CD8-positive, alpha-beta memory T cell (primary cell): ENCODE measurements around the gene IL1R2. TPM values are rescaled to one million over a fixed set of nuclear protein-coding genes. Genes with fewer than 3 reads are reported as not detected.

Experiments used
- CTCF ChIA-PET: fragments of 350-600 bp; sonication (Branson Sonifier 250); formaldehyde crosslinking; loops from one replicate; lab custom pipeline; 2021; ENCODE audit warnings: antibody characterized with exemption; lab: Charles Lee
- POLR2A ChIA-PET: fragments of 350-600 bp; sonication (Branson Sonifier 250); formaldehyde crosslinking; loops from one replicate; lab custom pipeline; 2021; ENCODE audit warnings: antibody characterized with exemption; lab: Charles Lee
- DNase-seq, 5 donors: peaks; one replicate each; pipeline versions ENCODE4 v3.0.0 to v3.0.0-alpha.2; 2020 to 2022; ENCODE audit warnings: mixed read lengths in 1 of 5
- H3K27ac ChIP-seq: one replicate; pipeline ENCODE4 v1.7.0; 2013; ENCODE audit warnings: low read depth, mild to moderate bottlenecking, low read length, moderate library complexity
- H3K27me3 ChIP-seq: 2 replicates; pipeline ENCODE4 v1.7.0; 2013; ENCODE audit warnings: low read length, mild to moderate bottlenecking; ENCODE audit not compliant: insufficient read depth, poor library complexity, severe bottlenecking
- H3K36me3 ChIP-seq: 2 replicates; pipeline ENCODE4 v1.7.0; 2013; ENCODE audit warnings: mild to moderate bottlenecking, low read length, moderate library complexity; ENCODE audit not compliant: insufficient read depth
- H3K4me1 ChIP-seq: 2 replicates; pipeline ENCODE4 v1.7.0; 2013; ENCODE audit warnings: mild to moderate bottlenecking, low read length, moderate library complexity; ENCODE audit not compliant: insufficient read depth
- H3K4me3 ChIP-seq: 2 replicates; pipeline ENCODE4 v1.7.0; 2013; ENCODE audit warnings: mild to moderate bottlenecking, low read length
- H3K9me3 ChIP-seq: 2 replicates; pipeline ENCODE4 v1.7.0; 2013; ENCODE audit warnings: mild to moderate bottlenecking, low read length
- H3K27ac Mint-ChIP-seq, 8 donors: one replicate each; pipeline ENCODE4 v1.8.0; 2020 to 2021; ENCODE audit warnings: mixed read lengths in 8 of 8, mild to moderate bottlenecking in 6 of 8, inconsistent platforms in 3 of 8, moderate library complexity in 3 of 8
- H3K27me3 Mint-ChIP-seq, 2 donors: one replicate each; pipeline ENCODE4 v1.8.0; 2020 to 2021; ENCODE audit warnings: mixed read lengths in 2 of 2, mild to moderate bottlenecking in 1 of 2, moderate library complexity in 1 of 2
- H3K36me3 Mint-ChIP-seq, 3 donors: one replicate each; pipeline ENCODE4 v1.8.0; 2020 to 2021; ENCODE audit warnings: mixed read lengths in 3 of 3, inconsistent platforms in 1 of 3, mild to moderate bottlenecking in 1 of 3
- H3K4me1 Mint-ChIP-seq, 3 donors: one replicate each; pipeline ENCODE4 v1.8.0; 2020 to 2021; ENCODE audit warnings: mixed read lengths in 3 of 3, inconsistent platforms in 1 of 3, mild to moderate bottlenecking in 1 of 3
- H3K4me3 Mint-ChIP-seq, 7 donors: one replicate each; pipeline ENCODE4 v1.8.0; 2020 to 2021; ENCODE audit warnings: mixed read lengths in 7 of 7, mild to moderate bottlenecking in 6 of 7, moderate library complexity in 4 of 7, inconsistent platforms in 2 of 7
- H3K9me3 Mint-ChIP-seq, 5 donors: one replicate each; pipeline ENCODE4 v1.8.0; 2020 to 2022; ENCODE audit warnings: mixed read lengths in 5 of 5, mild to moderate bottlenecking in 3 of 5, moderate library complexity in 2 of 5, inconsistent platforms in 1 of 5
- polyA plus RNA-seq: library from polyadenylated mRNA; unstranded; fragments of 300-500 nt; fragmentation: Illumina TruSeq; gene quantifications from one replicate; pipeline ENCODE4 v1.2.3, GENCODE V29; 2021
- total RNA-seq, 2 experiments: library from RNA; stranded (reverse); gene quantifications; one replicate each; pipeline ENCODE4 v1.2.3, GENCODE V29; 2021

IL1R2 gene
- total and polyA plus RNA-seq, 3 experiments from 2014 or later, result 0.85 to 1.4 TPM; not detected in 1

DNA sequence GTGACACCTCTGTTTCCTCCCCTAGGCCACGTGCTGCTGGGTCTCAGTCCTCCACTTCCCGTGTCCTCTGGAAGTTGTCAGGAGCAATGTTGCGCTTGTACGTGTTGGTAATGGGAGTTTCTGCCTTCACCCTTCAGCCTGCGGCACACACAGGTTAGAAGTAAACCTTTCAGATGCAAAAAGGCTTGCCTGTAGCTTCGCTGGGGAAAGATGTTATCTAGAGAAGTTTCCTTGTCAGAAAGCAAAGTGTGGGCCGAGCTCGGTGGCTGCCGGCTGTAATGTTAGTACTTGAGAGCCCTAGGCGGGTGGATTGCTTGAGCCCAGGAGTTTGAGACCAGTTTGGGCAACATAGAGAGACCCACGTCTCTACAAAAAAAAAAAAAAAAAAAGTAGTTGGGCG lies 16.7 kb downstream of the IL1R2 start:
- Mint-ChIP-seq H3K4me1 (peaks cover 6 to 7% (median 6%) of the 10 kb centered on the region in 3 donors), H3K4me3 (no peak overlapping the region), H3K27me3 (peaks cover 5 to 8% of the 10 kb centered on the region in 2 donors), H3K9me3 (peaks cover 0 to under 1% (median 0%) of the 10 kb centered on the region in 5 donors), H3K36me3 (peaks cover 0 to under 1% (median 0%) of the 10 kb centered on the region in 3 donors), H3K27ac (no peak overlapping the region)
- H3K27ac ChIP-seq, result no peak overlapping the region
- no peaks in the 10 kb centered on the region for H3K27me3 ChIP-seq
- no peaks in the 10 kb centered on the region for H3K9me3 ChIP-seq
- H3K36me3 ChIP-seq, result no peaks in the 10 kb centered on the region
- H3K4me1 ChIP-seq, result peaks cover 9% of the 10 kb centered on the region
- POLR2A ChIA-PET, result no interaction called here
- H3K4me3 ChIP-seq, result no peak overlapping the region
- CTCF ChIA-PET, result interaction anchor here (0.7 to 4.8 kb wide), 2 partner anchors 232 to 439 kb away, joined by 3 to 25 read pairs; no protein-coding TSS in a partner anchor
- no peak for DNase-seq

DNA sequence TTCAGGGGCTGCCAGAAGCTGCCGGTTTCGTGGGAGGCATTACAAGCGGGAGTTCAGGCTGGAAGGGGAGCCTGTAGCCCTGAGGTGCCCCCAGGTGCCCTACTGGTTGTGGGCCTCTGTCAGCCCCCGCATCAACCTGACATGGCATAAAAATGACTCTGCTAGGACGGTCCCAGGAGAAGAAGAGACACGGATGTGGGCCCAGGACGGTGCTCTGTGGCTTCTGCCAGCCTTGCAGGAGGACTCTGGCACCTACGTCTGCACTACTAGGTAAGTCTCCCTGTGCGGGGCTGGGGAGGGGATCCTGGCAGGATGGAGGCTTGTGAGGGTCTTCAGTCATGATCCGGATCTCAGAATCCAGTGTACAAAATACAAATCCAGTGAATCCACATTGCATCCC lies 17.8 kb downstream of the IL1R2 start:
- H3K27ac Mint-ChIP-seq, result no peak overlapping the region
- H3K27me3 Mint-ChIP-seq, result peaks cover 5 to 8% of the 10 kb centered on the region in 2 donors
- peaks cover 0 to 8% (median 0%) of the 10 kb centered on the region in 3 donors for H3K36me3 Mint-ChIP-seq
- peaks cover 5% of the 10 kb centered on the region for H3K4me1 ChIP-seq
- H3K4me3 Mint-ChIP-seq, result no peak overlapping the region
- POLR2A ChIA-PET, result no interaction called here
- H3K27me3 ChIP-seq, result no peaks in the 10 kb centered on the region
- CTCF ChIA-PET, result no interaction called here
- no peak overlapping the region for H3K4me3 ChIP-seq
- no peak overlapping the region for H3K27ac ChIP-seq
- H3K9me3 Mint-ChIP-seq, result peaks cover 0 to 3% (median 0%) of the 10 kb centered on the region in 5 donors
- H3K9me3 ChIP-seq, result no peaks in the 10 kb centered on the region
- DNase-seq, result no peak
- H3K4me1 Mint-ChIP-seq, result peaks cover 6 to 7% (median 6%) of the 10 kb centered on the region in 3 donors
- H3K36me3 ChIP-seq, result no peaks in the 10 kb centered on the region

DNA sequence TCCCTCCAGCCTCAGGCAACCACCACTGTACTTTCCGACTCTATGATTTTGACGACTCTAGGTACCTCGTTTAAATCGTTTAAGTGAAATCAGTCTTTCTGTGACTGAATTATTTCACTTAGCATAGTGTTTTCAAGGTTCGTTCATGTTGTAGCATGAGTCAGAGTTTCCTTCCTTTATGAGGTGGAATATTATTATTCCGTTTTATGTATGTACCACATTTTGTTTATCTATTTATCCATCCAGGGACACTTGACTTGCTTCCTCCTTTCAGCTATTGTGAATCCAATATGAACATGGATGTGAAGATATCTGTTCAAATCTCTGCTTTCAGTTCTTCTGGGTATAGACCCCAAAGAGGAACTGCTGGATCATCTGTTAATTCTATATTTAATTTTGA lies 19.1 kb downstream of the IL1R2 start:
- H3K27ac ChIP-seq, result no peak overlapping the region
- Mint-ChIP-seq H3K27me3 (peaks cover 5 to 8% of the 10 kb centered on the region in 2 donors), H3K36me3 (peaks cover 0 to 8% (median 0%) of the 10 kb centered on the region in 3 donors), H3K9me3 (peaks cover 0 to 3% (median 0%) of the 10 kb centered on the region in 5 donors), H3K27ac (no peak overlapping the region), H3K4me3 (no peak overlapping the region), H3K4me1 (peaks cover 5 to 7% (median 5%) of the 10 kb centered on the region in 3 donors)
- no peak overlapping the region for H3K4me3 ChIP-seq
- CTCF ChIA-PET, result interaction anchor here (5.8 kb wide), 1 partner anchor 229 kb away, joined by 25 read pairs; no protein-coding TSS in a partner anchor
- no peaks in the 10 kb centered on the region for H3K36me3 ChIP-seq
- H3K4me1 ChIP-seq, result no peaks in the 10 kb centered on the region
- POLR2A ChIA-PET, result no interaction called here
- H3K9me3 ChIP-seq, result no peaks in the 10 kb centered on the region
- H3K27me3 ChIP-seq, result no peaks in the 10 kb centered on the region
- no peak for DNase-seq

DNA sequence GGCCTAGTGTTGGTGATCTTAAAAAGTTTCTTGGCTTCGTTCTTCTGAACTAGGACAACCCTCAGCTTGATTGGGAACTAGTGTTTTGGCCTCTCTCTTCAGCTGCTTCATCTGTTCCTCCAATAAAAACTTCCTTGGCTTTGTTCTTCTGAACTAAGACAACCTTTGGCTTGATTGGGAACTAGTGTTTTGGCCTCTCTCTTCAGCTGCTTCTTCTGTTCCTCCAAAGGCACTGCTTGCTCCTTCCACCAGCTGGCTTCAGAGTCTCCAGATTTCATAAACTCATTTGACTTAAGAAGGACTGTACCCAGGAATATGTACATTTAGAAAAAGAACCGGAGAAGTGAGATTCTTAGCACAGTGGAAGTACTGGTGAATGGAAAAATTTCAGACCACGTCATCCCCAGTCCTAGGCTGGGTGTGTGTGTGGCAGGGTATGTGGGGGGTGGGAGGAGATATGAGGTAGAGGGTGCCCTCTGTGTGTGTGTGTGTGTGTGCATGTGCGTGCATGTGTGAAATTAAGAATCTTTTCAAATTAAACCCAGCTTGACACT lies 20.4 kb downstream of the IL1R2 start:
- Mint-ChIP-seq H3K4me3 (no peak overlapping the region), H3K4me1 (peaks cover 0 to 7% (median 0%) of the 10 kb centered on the region in 3 donors), H3K27ac (peak overlapping the region in 1 of 8 donors; percentile 38), H3K27me3 (peaks cover 3 to 4% of the 10 kb centered on the region in 2 donors), H3K9me3 (peaks cover 0 to 3% (median 0%) of the 10 kb centered on the region in 5 donors), H3K36me3 (peaks cover 0 to 8% (median 0%) of the 10 kb centered on the region in 3 donors)
- Histone ChIP-seq H3K27ac (no peak overlapping the region), H3K27me3 (no peaks in the 10 kb centered on the region), H3K36me3 (no peaks in the 10 kb centered on the region), H3K4me3 (no peak overlapping the region), H3K9me3 (no peaks in the 10 kb centered on the region), H3K4me1 (no peaks in the 10 kb centered on the region)
- DNase-seq, result no peak
- CTCF ChIA-PET, result interaction anchor here (1.4 to 5.8 kb wide), 2 partner anchors 228 to 431 kb away, joined by 3 to 25 read pairs; no protein-coding TSS in a partner anchor
- POLR2A ChIA-PET, result no interaction called here

DNA sequence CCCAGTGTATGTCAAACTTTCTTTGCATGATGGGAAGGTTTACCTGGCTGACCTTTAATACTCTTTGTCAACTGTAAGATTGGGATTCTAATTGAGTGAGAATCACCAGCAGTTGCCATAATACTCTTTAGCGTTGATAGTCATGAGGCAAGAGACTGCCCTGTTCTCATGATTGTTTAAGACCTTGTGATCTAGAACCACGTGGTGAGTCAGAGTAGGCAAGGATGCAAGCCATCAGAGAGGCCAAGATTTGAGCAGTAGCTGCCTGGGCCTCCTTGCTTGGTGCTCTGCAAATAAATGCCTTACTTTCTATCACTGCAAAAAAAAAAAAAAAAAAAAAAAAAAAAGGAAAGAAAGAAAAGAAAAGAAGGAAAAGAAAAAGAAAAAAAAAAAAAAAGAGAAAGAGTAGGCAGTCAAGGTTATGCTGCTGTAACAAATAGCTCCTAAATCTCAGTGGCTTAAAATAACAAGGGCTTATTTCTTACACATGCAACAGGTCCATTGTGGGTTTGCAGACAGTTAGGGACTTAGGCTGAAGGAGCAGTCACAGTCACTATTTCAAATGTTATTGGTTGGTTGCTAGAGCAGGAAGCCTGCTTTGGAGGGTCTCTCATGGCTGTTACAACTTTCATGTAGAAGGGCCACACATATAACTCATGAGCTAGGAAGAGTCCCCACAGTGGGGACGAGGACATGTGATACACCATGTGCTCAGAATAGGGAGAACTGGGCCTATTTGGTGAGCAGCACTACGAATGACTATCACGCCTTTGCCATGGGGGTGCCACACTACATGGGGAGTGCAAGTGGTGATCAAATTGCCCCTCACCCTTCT lies 21.7 kb downstream of the IL1R2 start:
- H3K4me3 ChIP-seq, result no peak overlapping the region
- no peaks in the 10 kb centered on the region for H3K27me3 ChIP-seq
- POLR2A ChIA-PET, result no interaction called here
- peaks cover 0 to 7% (median 0%) of the 10 kb centered on the region in 3 donors for H3K4me1 Mint-ChIP-seq
- peaks cover 0 to 8% (median 0%) of the 10 kb centered on the region in 3 donors for H3K36me3 Mint-ChIP-seq
- H3K27ac ChIP-seq, result no peak overlapping the region
- peak overlapping the region in 1 of 8 donors; percentile 66 for H3K27ac Mint-ChIP-seq
- H3K9me3 ChIP-seq, result no peaks in the 10 kb centered on the region
- H3K36me3 ChIP-seq, result no peaks in the 10 kb centered on the region
- H3K27me3 Mint-ChIP-seq, result peaks cover 3 to 4% of the 10 kb centered on the region in 2 donors
- H3K4me1 ChIP-seq, result no peaks in the 10 kb centered on the region
- no peak for DNase-seq
- CTCF ChIA-PET, result interaction anchor here (5.8 kb wide), 1 partner anchor 227 kb away, joined by 25 read pairs; no protein-coding TSS in a partner anchor
- peaks cover 0 to 3% (median 0%) of the 10 kb centered on the region in 5 donors for H3K9me3 Mint-ChIP-seq
- H3K4me3 Mint-ChIP-seq, result no peak overlapping the region

DNA sequence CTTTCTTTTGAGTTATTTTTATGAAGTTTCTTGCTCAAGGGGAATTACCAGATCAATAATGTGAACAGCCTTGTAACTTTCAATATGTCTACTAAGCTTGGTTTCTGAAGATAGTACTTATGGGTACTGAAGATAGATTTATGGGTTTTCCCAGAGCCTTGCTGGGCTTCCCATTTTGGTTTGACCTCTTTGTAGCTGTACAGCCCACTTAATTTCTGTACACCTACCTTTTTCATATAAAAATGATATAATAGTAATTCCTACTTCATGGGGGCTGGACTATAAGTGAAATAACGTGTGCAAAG lies 22.2 kb downstream of the IL1R2 start:
- Histone ChIP-seq H3K4me3 (no peak overlapping the region), H3K27ac (no peak overlapping the region), H3K9me3 (no peaks in the 10 kb centered on the region), H3K27me3 (no peaks in the 10 kb centered on the region), H3K36me3 (no peaks in the 10 kb centered on the region), H3K4me1 (no peaks in the 10 kb centered on the region)
- peaks cover 2 to 4% of the 10 kb centered on the region in 2 donors for H3K27me3 Mint-ChIP-seq
- ChIA-PET CTCF (interaction anchor here (5.8 kb wide), 1 partner anchor 226 kb away, joined by 25 read pairs; no protein-coding TSS in a partner anchor), POLR2A (no interaction called here)
- peaks cover 0 to 7% (median 0%) of the 10 kb centered on the region in 3 donors for H3K4me1 Mint-ChIP-seq
- no peak for DNase-seq
- H3K9me3 Mint-ChIP-seq, result peaks cover 0 to 3% (median 0%) of the 10 kb centered on the region in 5 donors
- no peak overlapping the region for H3K27ac Mint-ChIP-seq
- H3K36me3 Mint-ChIP-seq, result peaks cover 0 to 8% (median 0%) of the 10 kb centered on the region in 3 donors
- no peak overlapping the region for H3K4me3 Mint-ChIP-seq

DNA sequence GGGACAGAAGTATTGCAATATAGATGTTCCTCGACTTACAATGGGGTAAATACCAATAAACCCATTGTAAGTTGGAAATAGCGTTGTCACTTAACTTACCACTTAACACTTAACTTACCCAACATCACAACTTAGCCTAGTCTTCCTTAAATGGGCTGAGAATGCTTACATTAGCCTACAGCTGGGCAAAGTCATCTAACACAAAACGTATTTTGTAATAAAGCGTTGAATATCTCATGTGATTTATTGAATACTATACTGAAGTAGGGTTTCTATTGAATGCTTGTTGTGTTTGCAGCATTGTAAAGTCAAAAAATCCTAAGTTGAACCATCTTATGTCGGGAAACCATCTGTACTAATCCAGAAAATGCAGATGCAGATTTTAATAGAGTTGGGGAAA lies 23.6 kb downstream of the IL1R2 start:
- CTCF ChIA-PET, result interaction anchor here (5.8 kb wide), 1 partner anchor 225 kb away, joined by 25 read pairs; no protein-coding TSS in a partner anchor

More for the DNA sequence above, 23.6 kb downstream of the IL1R2 start:
- Histone ChIP-seq H3K27ac (no peak overlapping the region), H3K9me3 (no peaks in the 10 kb centered on the region), H3K27me3 (no peaks in the 10 kb centered on the region), H3K4me3 (no peak overlapping the region), H3K4me1 (no peaks in the 10 kb centered on the region), H3K36me3 (no peaks in the 10 kb centered on the region)
- H3K27me3 Mint-ChIP-seq, result peaks cover 6 to 8% of the 10 kb centered on the region in 2 donors
- no peak overlapping the region for H3K4me3 Mint-ChIP-seq
- H3K27ac Mint-ChIP-seq, result no peak overlapping the region
- DNase-seq, result no peak
- peaks cover 0 to 3% (median 0%) of the 10 kb centered on the region in 5 donors for H3K9me3 Mint-ChIP-seq
- POLR2A ChIA-PET, result no interaction called here
- peaks cover 0 to 8% (median 0%) of the 10 kb centered on the region in 3 donors for H3K36me3 Mint-ChIP-seq
- H3K4me1 Mint-ChIP-seq, result peaks cover 0 to 7% (median under 1%) of the 10 kb centered on the region in 3 donors
